SK-N-DZ (cell line): ENCODE results near the gene TM4SF5. TPM values are rescaled to one million over a fixed set of nuclear protein-coding genes. Genes with fewer than 3 reads are reported as not detected.

Source experiments
- DNase-seq: peaks from one replicate; pipeline ENCODE4 v3.0.0-alpha.2; 2015; ENCODE audit warnings: low spot score
- polyA plus RNA-seq, 2 experiments: library from polyadenylated mRNA; depleted of rRNA; stranded (reverse); fragments of >200 nt; gene quantifications; 2 replicates each; pipeline ENCODE4 v1.2.3, GENCODE V29; 2014

The TM4SF5 gene, protein sequence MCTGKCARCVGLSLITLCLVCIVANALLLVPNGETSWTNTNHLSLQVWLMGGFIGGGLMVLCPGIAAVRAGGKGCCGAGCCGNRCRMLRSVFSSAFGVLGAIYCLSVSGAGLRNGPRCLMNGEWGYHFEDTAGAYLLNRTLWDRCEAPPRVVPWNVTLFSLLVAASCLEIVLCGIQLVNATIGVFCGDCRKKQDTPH
- not detected in 2 replicates for polyA plus RNA-seq (2014; cell fraction: cytosol; rRNA removed)
- not detected in 2 replicates for polyA plus RNA-seq (2014; cell fraction: nucleus; rRNA removed)

- no peak for DNase-seq
Observed at GRCh38 chr17:4771519-4772234, at the start of gene TM4SF5. TM4SF5 (plus strand) TSS chr17:4771886; CDS start chr17:4771923, 37 bp downstream.

GRCh38 chr17:4722678-4723240, 48.9 kb upstream of the TM4SF5 start:
- no peak for DNase-seq

DNA sequence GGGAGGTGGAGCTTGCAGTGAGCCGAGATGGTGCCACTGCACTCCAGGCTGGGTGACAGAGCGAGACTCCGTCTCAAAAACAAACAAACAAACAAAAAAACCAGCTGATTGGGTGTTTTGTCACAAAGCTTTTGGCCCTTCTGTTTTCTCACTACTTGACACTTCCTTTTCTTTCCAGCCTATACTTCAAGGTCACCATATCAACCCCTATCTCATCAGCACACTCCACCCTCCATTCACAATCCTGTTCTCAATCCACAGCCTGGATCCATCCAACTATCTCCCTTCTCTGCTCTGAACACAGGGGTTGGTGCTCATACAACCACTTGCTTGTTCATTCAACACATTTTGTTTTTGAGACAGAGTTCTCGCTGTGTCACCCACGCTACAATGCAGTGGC, 47.0 kb upstream of the TM4SF5 start:
- no peak for DNase-seq

DNA sequence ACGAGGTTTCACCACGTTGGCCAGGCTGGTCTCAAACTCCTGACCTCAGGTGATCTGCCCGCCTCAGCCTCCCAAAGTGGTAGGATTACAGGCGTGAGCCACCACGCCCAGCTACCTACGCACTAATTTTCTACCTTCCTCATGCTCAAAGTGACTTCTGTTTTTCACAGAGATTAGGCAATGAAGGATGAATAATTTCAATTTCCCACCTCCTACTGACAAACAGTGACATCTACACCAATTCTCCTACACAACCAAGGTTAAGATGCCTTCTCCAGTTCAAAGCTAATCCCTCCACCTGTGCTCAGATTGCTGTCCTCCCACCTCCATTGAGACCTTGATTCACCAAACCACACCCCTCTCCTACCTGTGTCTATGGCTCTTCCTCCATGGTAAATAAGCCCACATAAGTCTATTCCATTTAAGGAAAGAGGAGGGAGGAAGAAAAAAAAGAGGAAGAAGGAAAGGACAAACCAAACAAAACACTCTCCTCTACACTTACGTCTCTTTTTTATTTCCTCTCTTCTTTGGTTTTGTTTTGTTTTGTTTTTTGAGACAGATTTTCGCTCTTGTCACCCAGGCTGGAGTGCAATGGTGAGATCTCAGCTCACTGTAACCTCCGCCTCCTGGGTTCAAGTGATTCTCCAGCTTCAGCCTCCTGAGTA, 45.9 kb upstream of the TM4SF5 start:
- no peak for DNase-seq

GRCh38 chr17:4728124-4728523, 43.6 kb upstream of the TM4SF5 start:
- DNase-seq: no peak

- DNase-seq: no peak
Observed at GRCh38 chr17:4733073-4733531, 38.6 kb upstream of the TM4SF5 start.

- no peak for DNase-seq
Observed at GRCh38 chr17:4734857-4735475, 36.7 kb upstream of the TM4SF5 start.

DNA sequence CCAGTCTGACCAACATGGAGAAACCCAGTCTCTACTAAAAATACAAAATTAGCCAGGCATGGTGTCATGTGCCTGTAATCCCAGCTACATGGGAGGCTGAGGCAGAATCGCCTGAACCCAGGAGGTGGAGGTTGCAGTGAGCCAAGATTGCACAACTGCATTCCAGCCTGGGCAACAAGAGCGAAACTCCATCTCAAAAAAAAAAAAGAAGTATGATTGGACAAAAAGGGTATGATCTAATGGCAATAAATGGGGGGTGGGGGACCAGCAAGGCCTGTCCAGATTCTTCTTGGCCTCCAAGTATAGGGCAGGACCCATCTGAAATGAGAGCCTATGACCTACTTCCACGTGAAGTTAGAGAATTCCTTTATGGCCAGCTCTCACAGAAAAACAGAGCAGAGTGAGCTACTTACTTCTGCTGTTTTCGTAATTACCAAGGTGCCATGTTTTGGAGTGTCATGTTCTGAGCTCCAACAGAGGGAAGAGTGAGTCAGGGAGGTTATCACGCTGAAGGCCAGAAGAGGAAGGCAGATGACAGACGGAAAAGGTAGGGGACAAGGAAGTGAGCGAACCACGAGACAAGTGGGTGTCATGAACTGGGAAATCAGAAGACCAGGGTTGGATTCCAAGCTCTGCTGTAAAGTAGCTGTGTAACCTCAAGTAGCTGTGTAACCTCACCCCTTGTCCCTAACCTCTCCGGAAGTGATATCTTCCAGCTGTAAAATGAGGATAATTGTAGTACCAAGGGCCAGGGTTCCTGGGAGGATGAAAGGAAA, 35.6 kb upstream of the TM4SF5 start:
- no peak for DNase-seq

GRCh38 chr17:4738136-4739121, 33.3 kb upstream of the TM4SF5 start:
- DNase-seq: no peak

- DNase-seq: no peak
Observed at GRCh38 chr17:4739122-4740024, 32.3 kb upstream of the TM4SF5 start, which contains the start of the genes CXCL16 and ZMYND15. CXCL16 (minus strand) TSS chr17:4739928; CDS start chr17:4739339, 589 bp downstream. ZMYND15 (plus strand) TSS chr17:4739833; CDS start chr17:4740549, 716 bp downstream.

DNA sequence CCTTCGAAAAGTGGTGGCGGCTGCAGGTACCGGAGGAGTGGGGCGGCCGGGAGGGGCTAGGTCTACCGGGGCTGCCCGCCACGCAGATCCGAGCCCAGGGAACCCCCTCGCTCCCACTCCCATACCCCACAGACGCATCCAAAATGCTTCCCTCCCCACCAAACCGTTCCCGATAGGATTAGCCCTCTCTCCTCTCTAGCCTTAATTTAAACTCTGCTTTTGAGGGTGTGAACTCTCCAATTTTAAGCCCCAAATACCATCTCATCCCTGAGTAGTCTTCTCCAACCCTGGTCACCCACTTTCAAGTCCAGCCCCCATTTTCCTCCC, 31.7 kb upstream of the TM4SF5 start:
- no peak for DNase-seq

DNA sequence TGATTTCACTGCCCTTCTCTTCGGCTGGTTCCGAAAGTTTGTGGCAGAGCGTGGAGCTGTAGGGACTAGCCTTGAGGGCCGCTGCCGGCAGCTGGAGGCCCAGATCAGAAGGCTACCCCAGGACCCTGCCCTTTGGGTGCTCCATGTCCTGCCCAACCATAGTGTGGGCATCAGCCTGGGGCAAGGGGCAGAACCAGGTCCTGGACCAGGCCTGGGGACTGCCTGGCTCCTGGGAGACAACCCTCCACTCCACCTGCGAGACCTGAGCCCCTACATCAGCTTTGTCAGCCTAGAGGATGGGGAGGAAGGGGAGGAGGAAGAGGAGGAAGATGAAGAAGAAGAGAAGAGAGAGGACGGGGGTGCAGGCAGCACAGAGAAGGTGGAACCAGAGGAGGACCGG, 31.1 kb upstream of the TM4SF5 start:
- DNase-seq: no peak

- DNase-seq: no peak
Observed at GRCh38 chr17:4741544-4741943, 30.1 kb upstream of the TM4SF5 start.

- no peak for DNase-seq
Observed at GRCh38 chr17:4742133-4742532, 29.6 kb upstream of the TM4SF5 start.

GRCh38 chr17:4742629-4743028, 29.1 kb upstream of the TM4SF5 start:
- DNase-seq: no peak

DNA sequence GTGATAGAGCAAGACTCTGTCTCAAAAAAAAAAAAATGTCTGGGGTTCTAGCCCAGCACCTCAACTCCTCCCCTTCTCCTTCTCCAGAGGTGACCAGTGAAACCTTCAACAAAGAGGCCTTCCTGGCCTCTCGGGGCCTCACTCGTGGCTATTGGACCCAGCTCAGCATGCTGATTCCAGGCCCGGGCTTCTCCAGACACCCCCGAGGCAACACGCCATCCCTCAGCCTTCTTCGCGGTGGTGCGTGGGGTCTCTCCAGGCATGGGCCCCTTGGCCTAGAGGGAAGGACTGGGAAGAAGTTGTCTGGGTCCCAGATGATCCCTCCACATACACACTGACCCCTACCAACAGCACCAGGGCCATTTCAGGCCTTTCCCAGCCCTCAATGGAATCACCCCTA, 28.5 kb upstream of the TM4SF5 start:
- DNase-seq: no peak

DNA sequence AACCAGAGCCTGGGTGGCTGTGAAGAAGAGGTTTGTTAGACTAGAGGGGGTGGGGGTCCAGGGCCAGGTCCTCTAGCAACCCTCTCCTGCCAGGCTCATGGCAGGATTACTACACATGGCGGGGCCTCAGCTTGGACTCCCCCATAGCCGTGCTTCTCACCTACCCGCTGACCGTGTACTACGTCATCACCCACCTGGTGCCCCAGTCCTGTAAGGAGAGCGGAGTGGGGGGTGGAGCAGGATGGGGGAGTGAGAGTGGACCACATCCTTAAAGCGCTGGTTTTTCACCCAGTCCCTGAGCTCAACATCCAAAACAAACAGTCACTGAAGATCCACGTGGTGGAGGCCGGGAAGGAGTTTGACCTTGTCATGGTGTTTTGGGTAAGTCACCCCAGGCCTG, 27.8 kb upstream of the TM4SF5 start:
- DNase-seq: no peak
